Measurements from ENCODE around the gene C10orf143. TPM values are rescaled to one million over a fixed set of nuclear protein-coding genes. Genes with fewer than 3 reads are reported as not detected.

Gene C10orf143
- total and polyA plus RNA-seq, 7 experiments from 2014 or later, result 2.6 to 36.5 (median 11.6) TPM

Other genes starting within 250 kb of the C10orf143 start
- not detected for gene EBF3, start 146.6 kb downstream of the C10orf143 start, total RNA-seq
- not detected for gene EBF3, start 146.6 kb downstream of the C10orf143 start, polyA plus RNA-seq
- gene GLRX3, start 25.6 kb upstream of the C10orf143 start, total RNA-seq, result 10 to 100 TPM; 30.1 to 72.9 (median 37.0) TPM
- gene GLRX3, start 25.6 kb upstream of the C10orf143 start, polyA plus RNA-seq, result 10 to 100 TPM; 69.8 to 74.7 TPM